Upper lobe of left lung (tissue), 6 donors: Measurements from ENCODE around the gene PRPF8. TPM values are rescaled to one million over a fixed set of nuclear protein-coding genes. Genes with fewer than 3 reads are reported as not detected.

ENCODE experiments used
- ATAC-seq, 2 donors: fragments of 200-7000 bp; cut with Tn5 transposase; one replicate each; pipeline ENCODE4 v1.9.1; 2022; ENCODE audit warnings: mild to moderate bottlenecking in 2 of 2, moderate library complexity in 2 of 2; ENCODE audit not compliant: low FRiP score in 2 of 2
- DNase-seq, 2 donors: peaks; one replicate each; pipeline ENCODE4 v3.0.0-alpha.2; 2019 to 2020
- H3K27ac ChIP-seq, 4 donors: fragments of 200-600 bp; sonication (generic); one replicate each; pipeline ENCODE4 v1.5.1; 2016 to 2019
- H3K27me3 ChIP-seq, 4 donors: fragments of 200-600 bp; sonication (generic); one replicate each; pipeline ENCODE4 v1.5.1; 2017 to 2019
- H3K36me3 ChIP-seq, 4 donors: fragments of 200-600 bp; sonication (generic); one replicate each; pipeline ENCODE4 v1.5.1; 2016 to 2019
- H3K4me1 ChIP-seq, 4 donors: fragments of 200-600 bp; sonication (generic); one replicate each; pipeline ENCODE4 v1.5.1; 2018 to 2019
- H3K4me3 ChIP-seq, 4 donors: fragments of 200-600 bp; sonication (generic); one replicate each; pipeline ENCODE4 v1.5.1; 2017 to 2019; ENCODE audit warnings: mild to moderate bottlenecking in 2 of 4, moderate library complexity in 1 of 4
- H3K9me3 ChIP-seq, 4 donors: fragments of 200-600 bp; sonication (generic); one replicate each; pipeline ENCODE4 v1.5.1; 2018 to 2019
- EP300 ChIP-seq, 4 donors: sonication (generic); formaldehyde crosslinking; IDR thresholded peaks; one replicate each; pipeline ENCODE4 v1.5.1; 2017; ENCODE audit warnings: antibody characterized with exemption in 4 of 4, control low read depth in 2 of 4
- POLR2A ChIP-seq, 4 donors: fragments of 450-650 bp; IDR thresholded peaks; one replicate each; pipeline ENCODE4 v1.5.1; 2016 to 2017; ENCODE audit warnings: antibody characterized with exemption in 4 of 4, mild to moderate bottlenecking in 2 of 4
- POLR2AphosphoS5 ChIP-seq, 2 donors: sonication (generic); formaldehyde crosslinking; IDR thresholded peaks; one replicate each; pipeline ENCODE4 v1.5.1; 2017; ENCODE audit warnings: antibody characterized with exemption in 2 of 2
- WGBS, 2 donors: methylation state at CpG; one replicate each; pipeline ENCODE4 v1.1.5; 2017 to 2018; 5-methylcytosine and 5-hydroxymethylcytosine counted together
- total RNA-seq, 6 donors: library from RNA; depleted of rRNA in 4 of 6; stranded (reverse); fragments of >200 nt in 4 of 6; gene quantifications; one replicate each; pipeline versions ENCODE4 v1.1.0 to v1.2.1, GENCODE V29; 2016 to 2021
- TF ChIP-seq, protein P1 (sequence below), 6 experiments: fragments of 450-650 bp in 4 of 6; fragments of 200-600 bp in 2 of 6; sonication (generic) in 2 of 6; IDR thresholded peaks; one replicate each; pipeline ENCODE4 v1.5.1; 2016 to 2019; ENCODE audit warnings: antibody characterized with exemption in 6 of 6
- donor health status: DM: no; HTN: no; CAD: no; lungs with moderate emphysema.
- donor health status: DM: no; HTN: yes; CAD: no; lungs with severe emphysema.

The PRPF8 gene
- total RNA-seq, 6 donors from 2014 or later, result 173 to 283 (median 220) TPM

DNA sequence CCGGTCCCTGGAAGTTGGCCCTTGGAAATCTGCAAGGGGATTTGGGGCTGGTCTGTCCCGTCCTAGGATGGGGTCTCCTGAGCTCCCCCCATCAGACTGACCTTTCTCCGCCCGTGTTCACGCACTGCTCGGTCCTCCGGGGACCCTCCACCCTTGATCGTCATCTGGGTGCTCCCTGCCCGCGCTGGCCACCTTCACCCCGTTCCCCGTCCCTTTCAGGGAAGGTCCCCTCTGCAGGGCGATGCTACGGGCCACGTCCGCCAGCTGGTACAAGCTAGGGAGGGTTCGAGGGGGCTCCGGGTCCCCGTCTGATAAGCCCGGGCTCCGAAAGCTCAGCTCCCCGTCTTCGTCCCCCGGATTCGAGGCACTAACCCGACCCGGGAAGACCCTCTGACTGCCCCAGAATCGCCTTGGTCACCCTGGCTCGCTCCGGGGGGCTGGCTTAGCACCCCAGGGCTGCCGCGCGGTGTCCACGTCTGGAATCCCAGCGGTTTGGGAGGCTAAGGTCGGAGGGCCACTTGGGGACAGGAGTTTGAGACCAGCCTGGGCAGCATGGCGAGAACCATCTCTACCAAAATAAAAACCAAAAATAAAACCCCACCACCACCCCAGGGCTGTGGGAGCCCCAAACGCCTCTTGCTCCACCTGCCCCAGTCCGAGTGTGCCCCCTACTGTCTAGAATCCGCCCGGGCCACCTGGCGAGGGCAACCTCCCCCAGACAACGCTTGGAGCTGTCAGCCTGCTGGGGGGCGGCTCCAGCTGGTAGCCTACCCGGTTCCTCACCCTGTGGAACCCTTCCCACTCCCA lies 55.0 kb downstream of the PRPF8 start:
- WGBS, 2 donors, result 2% methylated on average over 26 of the region's 45 CpGs; no CpG with 5 or more reads in 1 of the 2 donors
- ATAC-seq (peak in 1 of 2 donors; percentile 63), DNase-seq (peak; percentile 88 to 89)
- TF ChIP-seq, protein P1, sequence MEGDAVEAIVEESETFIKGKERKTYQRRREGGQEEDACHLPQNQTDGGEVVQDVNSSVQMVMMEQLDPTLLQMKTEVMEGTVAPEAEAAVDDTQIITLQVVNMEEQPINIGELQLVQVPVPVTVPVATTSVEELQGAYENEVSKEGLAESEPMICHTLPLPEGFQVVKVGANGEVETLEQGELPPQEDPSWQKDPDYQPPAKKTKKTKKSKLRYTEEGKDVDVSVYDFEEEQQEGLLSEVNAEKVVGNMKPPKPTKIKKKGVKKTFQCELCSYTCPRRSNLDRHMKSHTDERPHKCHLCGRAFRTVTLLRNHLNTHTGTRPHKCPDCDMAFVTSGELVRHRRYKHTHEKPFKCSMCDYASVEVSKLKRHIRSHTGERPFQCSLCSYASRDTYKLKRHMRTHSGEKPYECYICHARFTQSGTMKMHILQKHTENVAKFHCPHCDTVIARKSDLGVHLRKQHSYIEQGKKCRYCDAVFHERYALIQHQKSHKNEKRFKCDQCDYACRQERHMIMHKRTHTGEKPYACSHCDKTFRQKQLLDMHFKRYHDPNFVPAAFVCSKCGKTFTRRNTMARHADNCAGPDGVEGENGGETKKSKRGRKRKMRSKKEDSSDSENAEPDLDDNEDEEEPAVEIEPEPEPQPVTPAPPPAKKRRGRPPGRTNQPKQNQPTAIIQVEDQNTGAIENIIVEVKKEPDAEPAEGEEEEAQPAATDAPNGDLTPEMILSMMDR (IDR thresholded peaks at IDR 0.05), result peak; percentile 49 to 88 (median 68)
- TF ChIP-seq POLR2A (IDR thresholded peaks at IDR 0.05), result no peak
- peak overlapping the region; percentile 74 to 92 (median 85) for H3K4me3 ChIP-seq
- peaks cover 0 to 4% (median 4%) of the 10 kb centered on the region in 4 donors for H3K36me3 ChIP-seq
- peak overlapping the region; percentile 89 to 96 (median 93) for H3K27ac ChIP-seq
- H3K4me1 ChIP-seq, result peaks cover 29 to 51% (median 49%) of the 10 kb centered on the region in 4 donors
- no peaks in the 10 kb centered on the region for H3K9me3 ChIP-seq
- H3K27me3 ChIP-seq, result no peaks in the 10 kb centered on the region

DNA sequence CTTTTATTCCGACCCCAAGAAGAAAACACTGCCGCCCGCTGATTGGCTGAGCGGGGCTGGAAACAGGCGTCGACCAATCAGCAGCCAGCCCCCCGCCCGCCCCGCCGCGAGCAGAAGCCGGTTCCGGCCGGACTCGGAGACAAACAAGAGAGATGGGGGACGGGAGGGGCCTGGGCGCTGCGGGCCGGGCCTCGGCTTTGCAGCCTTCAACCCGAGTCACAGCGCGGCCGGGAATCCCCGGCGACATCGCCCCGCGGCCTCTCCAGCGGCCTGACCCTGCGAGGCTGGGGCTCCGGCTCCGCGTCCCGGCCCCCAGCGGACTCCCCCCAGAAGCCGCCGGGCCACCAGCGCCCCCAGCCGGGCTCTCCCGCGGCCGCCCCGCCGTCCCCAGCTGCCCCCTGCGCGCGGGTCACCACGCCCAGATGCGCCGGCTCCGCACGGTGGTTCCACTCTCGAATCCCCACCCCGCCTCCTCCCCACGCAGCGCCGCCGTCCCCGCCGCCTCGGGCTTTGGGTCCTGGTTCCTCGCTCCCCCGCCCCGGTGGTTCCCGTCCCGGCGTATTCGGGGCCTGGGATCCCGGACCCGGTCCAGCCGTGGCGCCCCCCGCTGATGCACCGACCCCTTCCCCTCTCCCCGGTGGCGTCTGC lies 55.7 kb downstream of the PRPF8 start:
- peak; percentile 90 to 92 for ATAC-seq
- Histone ChIP-seq H3K36me3 (no peaks in the 10 kb centered on the region), H3K4me3 (peak overlapping the region; percentile 74 to 92 (median 85)), H3K27ac (peak overlapping the region; percentile 89 to 96 (median 93)), H3K9me3 (no peaks in the 10 kb centered on the region), H3K27me3 (no peaks in the 10 kb centered on the region), H3K4me1 (peaks cover 29 to 52% (median 49%) of the 10 kb centered on the region in 4 donors)
- peak; percentile 96 to 98 for DNase-seq
- TF ChIP-seq POLR2AphosphoS5 (IDR thresholded peaks at IDR 0.05) (peak; percentile 7 to 51), EP300 (IDR thresholded peaks at IDR 0.05) (no peak), POLR2A (IDR thresholded peaks at IDR 0.05) (peak; percentile 1 to 78 (median 36))
- TF ChIP-seq, protein P1 (IDR thresholded peaks at IDR 0.05), result peak; percentile 37 to 82 (median 64)
- 1 to 2% methylated on average over 17 to 51 of the region's 77 CpGs for WGBS, 2 donors

DNA sequence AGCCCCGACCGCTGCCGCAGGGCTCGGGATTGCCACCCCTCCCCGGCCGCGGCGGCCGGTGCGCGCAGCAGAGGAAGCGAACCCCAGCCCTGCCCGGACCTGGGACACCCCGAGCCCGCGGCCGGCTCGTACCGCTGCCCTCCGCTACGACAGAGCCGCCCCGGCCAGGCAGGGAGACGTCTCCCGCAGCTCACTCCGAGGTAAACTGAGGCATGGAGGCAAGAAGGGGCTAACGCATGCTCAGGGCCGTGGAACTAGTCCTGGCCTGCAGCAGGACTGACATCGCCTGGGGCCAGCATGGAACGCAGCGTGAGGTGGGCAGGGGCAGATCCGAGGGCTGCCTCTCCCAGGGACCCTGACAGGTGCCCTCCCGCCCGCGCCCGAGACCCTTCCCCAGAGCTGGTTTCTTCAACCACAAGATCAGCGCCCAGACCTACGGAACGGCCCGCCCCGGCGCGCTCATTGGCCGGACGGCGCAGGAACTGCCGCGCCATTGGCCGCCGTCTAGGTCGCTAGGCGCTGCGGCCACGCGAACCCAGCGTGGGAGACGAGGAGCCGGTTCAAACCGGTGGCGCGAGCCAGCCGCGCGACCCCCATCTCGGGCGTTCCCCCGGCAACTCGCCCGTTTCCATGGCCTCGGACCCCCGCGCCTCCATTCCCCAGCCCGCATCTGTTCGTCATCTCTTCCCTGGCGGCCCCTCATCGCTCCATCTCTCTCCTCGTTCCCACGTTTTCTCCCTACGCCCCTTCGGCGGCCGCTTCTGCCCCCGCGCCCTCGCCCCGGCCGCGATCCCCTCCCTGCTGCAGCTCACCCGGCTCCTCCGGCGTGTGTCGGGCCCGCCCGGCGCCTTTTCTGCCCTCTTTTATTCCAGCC lies 56.4 kb downstream of the PRPF8 start, which contains the start of gene SLC43A2:
SLC43A2 (minus strand) TSS at position 853 of the 874 bp plus-strand sequence. CDS start 960 bp downstream, outside the sequence.
- DNase-seq, result peak; percentile 90 to 97
- TF ChIP-seq, protein P1 (IDR thresholded peaks at IDR 0.05), result peak in 3 of 6 experiments; percentile 6 to 26 (median 25)
- TF ChIP-seq POLR2A (IDR thresholded peaks at IDR 0.05) (peak in 3 of 4 donors; percentile 2 to 81 (median 49)), POLR2AphosphoS5 (IDR thresholded peaks at IDR 0.05) (peak in 1 of 2 donors; percentile 38), EP300 (IDR thresholded peaks at IDR 0.05) (no peak)
- WGBS, 2 donors, result 0 to 1% methylated on average over 46 to 63 of the region's 95 CpGs
- peak; percentile 88 to 93 for ATAC-seq
- H3K4me3 ChIP-seq, result peak within 1 kb of the TSS; percentile 74 to 92 (median 85)
- H3K9me3 ChIP-seq, result no peaks in the 10 kb centered on the region
- H3K27ac ChIP-seq, result peak within 1 kb of the TSS; percentile 89 to 96 (median 93)
- H3K36me3 ChIP-seq, result peaks cover 0 to under 1% (median 0%) of the 10 kb centered on the region in 4 donors
- no peaks in the 10 kb centered on the region for H3K27me3 ChIP-seq
- H3K4me1 ChIP-seq, result peaks cover 29 to 52% (median 49%) of the 10 kb centered on the region in 4 donors

DNA sequence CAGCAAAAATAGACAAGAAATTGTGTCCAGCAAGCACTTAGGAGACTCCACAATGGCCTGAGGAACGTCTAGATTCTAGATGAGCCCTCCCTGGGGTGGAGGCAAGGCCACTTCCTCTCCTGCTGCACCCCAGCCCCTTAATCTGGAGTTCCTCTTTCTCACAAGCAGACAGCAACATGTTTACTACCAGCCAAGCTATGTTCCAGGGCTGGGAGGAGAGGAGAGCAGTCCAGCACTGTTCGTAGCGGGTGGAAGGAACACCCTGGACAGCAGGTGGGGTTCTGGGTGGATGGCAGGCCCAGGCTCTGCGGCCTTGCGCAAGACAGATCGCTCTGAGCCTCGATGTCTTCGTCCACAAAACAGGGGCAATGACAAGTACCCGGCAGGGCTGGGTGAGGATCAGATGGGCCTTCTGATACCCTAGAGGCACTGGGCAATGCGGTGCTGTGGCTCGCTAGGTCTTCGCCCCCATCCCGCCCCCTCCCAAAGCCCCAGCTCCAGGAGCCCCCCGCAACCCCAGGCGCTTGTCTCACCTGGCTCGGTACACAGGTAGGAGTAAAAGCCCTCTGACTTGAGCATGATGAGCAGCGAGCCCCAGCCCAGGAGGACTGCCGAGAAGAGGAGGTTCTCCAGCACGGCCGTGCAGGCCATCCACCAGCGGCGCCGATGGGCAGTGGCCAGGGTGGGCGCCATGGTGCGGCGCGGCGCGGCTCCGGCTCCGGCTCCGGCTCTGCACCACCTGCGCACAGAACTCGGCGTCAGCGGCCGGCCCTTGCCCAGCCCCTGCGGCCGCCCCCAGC lies 57.3 kb downstream of the PRPF8 start:
- Histone ChIP-seq H3K4me3 (peak overlapping the region; percentile 74 to 92 (median 85)), H3K36me3 (peaks cover 0 to 5% (median 0%) of the 10 kb centered on the region in 4 donors), H3K9me3 (no peaks in the 10 kb centered on the region), H3K27me3 (no peaks in the 10 kb centered on the region), H3K4me1 (peaks cover 29 to 52% (median 49%) of the 10 kb centered on the region in 4 donors), H3K27ac (peak overlapping the region; percentile 89 to 96 (median 93))
- peak in 1 of 2 donors; percentile 72 for DNase-seq
- ATAC-seq, result peak; percentile 31 to 40
- TF ChIP-seq POLR2A (IDR thresholded peaks at IDR 0.05), result peak in 1 of 4 donors; percentile 85
- TF ChIP-seq POLR2AphosphoS5 (IDR thresholded peaks at IDR 0.05), result peak; percentile 63 to 76
- TF ChIP-seq, protein P1 (IDR thresholded peaks at IDR 0.05), result no peak
- TF ChIP-seq EP300 (IDR thresholded peaks at IDR 0.05), result no peak
- 16 to 24% methylated on average over 7 to 18 of the region's 39 CpGs for WGBS, 2 donors
